Neural progenitor cell (in vitro differentiated cells): ENCODE results near the gene ANKS4B. TPM values are rescaled to one million over a fixed set of nuclear protein-coding genes. Genes with fewer than 3 reads are reported as not detected.

Experiments
- DNase-seq: peaks from one replicate; pipeline ENCODE4 v3.0.0-alpha.2; 2016; ENCODE audit warnings: low spot score
- H2AFZ ChIP-seq: fragments of 200-600 bp; sonication (generic); replicated peaks from 2 replicates; pipeline ENCODE4 v1.6.1; 2016; ENCODE audit warnings: antibody characterized with exemption
- H3F3A ChIP-seq: fragments of 200-600 bp; sonication (generic); 2 replicates; pipeline ENCODE4 v1.6.1; 2016; ENCODE audit warnings: antibody characterized with exemption, low read depth
- H3K27ac ChIP-seq: fragments of 200-600 bp; sonication (generic); 2 replicates; pipeline ENCODE4 v1.5.1; 2016; ENCODE audit warnings: mild to moderate bottlenecking
- H3K27me3 ChIP-seq: fragments of 200-600 bp; sonication (generic); 2 replicates; pipeline ENCODE4 v1.6.1; 2016; ENCODE audit warnings: mild to moderate bottlenecking, moderate library complexity
- H3K36me3 ChIP-seq: fragments of 200-600 bp; sonication (generic); 2 replicates; pipeline ENCODE4 v1.5.1; 2016
- H3K4me1 ChIP-seq: fragments of 200-600 bp; sonication (generic); 2 replicates; pipeline ENCODE4 v1.6.1; 2016; ENCODE audit warnings: mixed run types
- H3K4me2 ChIP-seq: fragments of 200-600 bp; sonication (generic); 2 replicates; pipeline ENCODE4 v1.6.1; 2016
- H3K4me3 ChIP-seq: fragments of 200-600 bp; sonication (generic); 2 replicates; pipeline ENCODE4 v1.5.1; 2016
- H3K79me2 ChIP-seq: fragments of 200-600 bp; sonication (generic); 2 replicates; pipeline ENCODE4 v1.6.1; 2016; ENCODE audit warnings: low read depth
- H3K9ac ChIP-seq: fragments of 200-600 bp; sonication (generic); 2 replicates; pipeline ENCODE4 v1.6.1; 2016
- H3K9me3 ChIP-seq: fragments of 200-600 bp; sonication (generic); 2 replicates; pipeline ENCODE4 v1.5.1; 2016; ENCODE audit warnings: low read depth
- H4K20me1 ChIP-seq: fragments of 200-600 bp; sonication (generic); 2 replicates; pipeline ENCODE4 v1.6.1; 2016; ENCODE audit warnings: low read depth
- H3K27ac Mint-ChIP-seq: 3 replicates; pipeline ENCODE4 v1.8.0; 2021; ENCODE audit warnings: mixed read lengths
- H3K27me3 Mint-ChIP-seq: 2 replicates; pipeline ENCODE4 v1.8.0; 2022; ENCODE audit warnings: low read depth, mild to moderate bottlenecking, inconsistent platforms, moderate library complexity, mixed read lengths; ENCODE audit not compliant: insufficient read depth
- H3K36me3 Mint-ChIP-seq: 3 replicates; pipeline ENCODE4 v1.8.0; 2021; ENCODE audit warnings: mixed read lengths
- H3K4me1 Mint-ChIP-seq: 3 replicates; pipeline ENCODE4 v1.8.0; 2021; ENCODE audit warnings: mixed read lengths
- H3K4me3 Mint-ChIP-seq: 3 replicates; pipeline ENCODE4 v1.8.0; 2021; ENCODE audit warnings: mild to moderate bottlenecking, moderate library complexity, mixed read lengths
- H3K9me3 Mint-ChIP-seq: 3 replicates; pipeline ENCODE4 v1.8.0; 2020; ENCODE audit warnings: mixed read lengths
- CTCF ChIP-seq: fragments of 200-600 bp; sonication (generic); IDR thresholded peaks from 2 replicates; pipeline ENCODE4 v1.5.1; 2017; ENCODE audit warnings: antibody characterized with exemption, mild to moderate bottlenecking
- EZH2 ChIP-seq: fragments of 200-600 bp; sonication (generic); IDR thresholded peaks from 2 replicates; pipeline ENCODE4 v1.6.1; 2017; ENCODE audit warnings: antibody characterized with exemption, mild to moderate bottlenecking, moderate library complexity
- EZH2phosphoT487 ChIP-seq: fragments of 200-600 bp; sonication (generic); IDR thresholded peaks from 2 replicates; pipeline ENCODE4 v1.6.1; 2017; ENCODE audit warnings: antibody characterized with exemption
- total RNA-seq: library from RNA; depleted of rRNA; stranded (reverse); fragments of >200 nt; gene quantifications from 2 replicates; pipeline ENCODE4 v1.2.3, GENCODE V29; 2015; ENCODE audit warnings: low replicate concordance

ANKS4B gene
- total RNA-seq, 1 donor from 2014 or later, result not detected

GRCh38 chr16:21185659-21186325 lies 47.7 kb upstream of the ANKS4B start:
- TF ChIP-seq EZH2phosphoT487 (no peak), CTCF (no peak), EZH2 (no peak)
- no peak overlapping the region for H2AFZ ChIP-seq
- peaks cover 22% of the 10 kb centered on the region for H3K9me3 Mint-ChIP-seq
- H3K36me3 Mint-ChIP-seq, result peaks cover 21% of the 10 kb centered on the region
- no peak overlapping the region for H3K4me3 ChIP-seq
- peaks cover 16% of the 10 kb centered on the region for H3K27me3 ChIP-seq
- H4K20me1 ChIP-seq, result no peaks in the 10 kb centered on the region
- no peak for DNase-seq
- H3K4me2 ChIP-seq, result no peak overlapping the region
- H3K36me3 ChIP-seq, result no peaks in the 10 kb centered on the region
- no peak overlapping the region for H3K9ac ChIP-seq
- H3K27ac Mint-ChIP-seq, result no peak overlapping the region
- no peaks in the 10 kb centered on the region for H3K4me1 Mint-ChIP-seq
- H3K79me2 ChIP-seq, result no peaks in the 10 kb centered on the region
- no peaks in the 10 kb centered on the region for H3K4me1 ChIP-seq
- H3F3A ChIP-seq, result no peaks in the 10 kb centered on the region
- H3K9me3 ChIP-seq, result no peaks in the 10 kb centered on the region
- no peak overlapping the region for H3K4me3 Mint-ChIP-seq
- H3K27ac ChIP-seq, result no peak overlapping the region
- peaks cover 2% of the 10 kb centered on the region for H3K27me3 Mint-ChIP-seq

- no peak overlapping the region for H3K4me3 ChIP-seq
- no peak overlapping the region for H3K4me2 ChIP-seq
- no peaks in the 10 kb centered on the region for H3K4me1 ChIP-seq
- TF ChIP-seq EZH2phosphoT487, result no peak
- no peak for TF ChIP-seq CTCF
- no peak for TF ChIP-seq EZH2
- H3K9me3 ChIP-seq, result no peaks in the 10 kb centered on the region
- Mint-ChIP-seq H3K27me3 (peaks cover 2% of the 10 kb centered on the region), H3K4me1 (no peaks in the 10 kb centered on the region), H3K9me3 (peaks cover 20% of the 10 kb centered on the region), H3K27ac (no peak overlapping the region), H3K4me3 (no peak overlapping the region), H3K36me3 (peaks cover 17% of the 10 kb centered on the region)
- H3K9ac ChIP-seq, result no peak overlapping the region
- H3K27ac ChIP-seq, result no peak overlapping the region
- no peaks in the 10 kb centered on the region for H3K79me2 ChIP-seq
- H3K36me3 ChIP-seq, result no peaks in the 10 kb centered on the region
- H3K27me3 ChIP-seq, result peaks cover 16% of the 10 kb centered on the region
- no peak for DNase-seq
- no peak overlapping the region for H2AFZ ChIP-seq
- H3F3A ChIP-seq, result no peaks in the 10 kb centered on the region
- no peaks in the 10 kb centered on the region for H4K20me1 ChIP-seq
Observed at GRCh38 chr16:21186326-21186691, 47.2 kb upstream of the ANKS4B start.

- Histone ChIP-seq H3K9me3 (no peaks in the 10 kb centered on the region), H3K27ac (no peak overlapping the region), H4K20me1 (no peaks in the 10 kb centered on the region), H3K36me3 (no peaks in the 10 kb centered on the region), H3F3A (no peaks in the 10 kb centered on the region), H3K9ac (no peak overlapping the region), H3K4me3 (no peak overlapping the region), H3K4me1 (no peaks in the 10 kb centered on the region), H3K27me3 (peaks cover 16% of the 10 kb centered on the region), H3K79me2 (no peaks in the 10 kb centered on the region), H3K4me2 (no peak overlapping the region), H2AFZ (no peak overlapping the region)
- Mint-ChIP-seq H3K4me3 (no peak overlapping the region), H3K9me3 (peaks cover 3% of the 10 kb centered on the region), H3K27ac (no peak overlapping the region), H3K36me3 (no peaks in the 10 kb centered on the region), H3K4me1 (no peaks in the 10 kb centered on the region), H3K27me3 (peaks cover 2% of the 10 kb centered on the region)
- TF ChIP-seq EZH2 (no peak), CTCF (no peak)
- no peak for DNase-seq
Observed at GRCh38 chr16:21189311-21189710, 44.2 kb upstream of the ANKS4B start.
